NOMO-1 treated with dmso at 0.1 percent for 144 hours (cell line): ENCODE measurements around the gene GAPDH.
"Not testable (repeated sequence)": the region's sequence is repeated elsewhere in the genome, so short reads cannot be mapped to it uniquely, and the experiment has no call there.

Experiments
- DNase-seq: peaks from one replicate; lab custom pipeline; 2025; ENCODE audit not compliant: unreplicated experiment; lab: John Stamatoyannopoulos, UW

The GAPDH gene

GRCh38 chr12:6559500-6559899, 25.2 kb downstream of the GAPDH start:
- no peak for DNase-seq

GRCh38 chr12:6560501-6561205, 26.3 kb downstream of the GAPDH start:
- no peak for DNase-seq

- no peak for DNase-seq
Observed at GRCh38 chr12:6562881-6563280, 28.6 kb downstream of the GAPDH start.

GRCh38 chr12:6563448-6564050, 29.2 kb downstream of the GAPDH start:
- no peak for DNase-seq

- DNase-seq = peak; percentile 30
Observed at GRCh38 chr12:6567112-6567670, 32.9 kb downstream of the GAPDH start.

- no peak for DNase-seq
Observed at GRCh38 chr12:6569312-6569711, 35.0 kb downstream of the GAPDH start.

GRCh38 chr12:6569786-6570185, 35.5 kb downstream of the GAPDH start:
- DNase-seq = no peak

GRCh38 chr12:6570264-6570887, 36.1 kb downstream of the GAPDH start:
- peak; percentile 4 for DNase-seq

GRCh38 chr12:6573001-6573400, 38.7 kb downstream of the GAPDH start:
- DNase-seq = no peak

- no peak for DNase-seq
Observed at GRCh38 chr12:6574576-6575295, 40.4 kb downstream of the GAPDH start.

- no peak for DNase-seq
Observed at GRCh38 chr12:6575648-6576047, 41.3 kb downstream of the GAPDH start.

- no peak for DNase-seq
Observed at GRCh38 chr12:6582196-6582595, 47.9 kb downstream of the GAPDH start.

- DNase-seq = no peak
Observed at GRCh38 chr12:6582959-6583358, 48.6 kb downstream of the GAPDH start.

GRCh38 chr12:6584293-6584692, 50.0 kb downstream of the GAPDH start:
- DNase-seq = no peak

GRCh38 chr12:6586569-6586968, 52.3 kb downstream of the GAPDH start:
- not testable (repeated sequence) for DNase-seq
